OCI-LY7 (cell line): Measurements from ENCODE around the gene AKAP13. TPM values are rescaled to one million over a fixed set of nuclear protein-coding genes. Genes with fewer than 3 reads are reported as not detected.

Experiments
- BruUV-seq: library from RNA; stranded (reverse); fragments of 400-500 nt; replicated peaks from 2 replicates; lab custom pipeline; 2021; lab: Mats Ljungman, UMichigan
- CTCF ChIA-PET: fragments of 300-600 bp; sonication (Branson Sonifier 250); formaldehyde crosslinking; loops from one replicate; lab custom pipeline; 2022; ENCODE audit warnings: antibody characterized with exemption; ENCODE audit not compliant: unreplicated experiment; lab: Charles Lee
- POLR2A ChIA-PET: fragments of 300-600 bp; sonication (Branson Sonifier 250); formaldehyde crosslinking; loops from one replicate; lab custom pipeline; 2022; ENCODE audit warnings: antibody characterized with exemption; lab: Charles Lee
- DNase-seq: peaks from one replicate; pipeline ENCODE4 v3.0.0-alpha.2; 2015; ENCODE audit warnings: low spot score
- H2AFZ ChIP-seq: fragments of 200-600 bp; sonication (generic), shearing (Covaris generic); 2 replicates; pipeline ENCODE4 v1.6.1; 2014; ENCODE audit warnings: mild to moderate bottlenecking, antibody characterized with exemption, low read length, moderate library complexity
- H3K27ac ChIP-seq: fragments of 200-600 bp; sonication (generic); 2 replicates; pipeline ENCODE4 v1.5.1; 2014; ENCODE audit warnings: mixed run types, low read depth, mild to moderate bottlenecking, moderate library complexity, low read length, inconsistent platforms; ENCODE audit not compliant: poor library complexity, severe bottlenecking
- H3K36me3 ChIP-seq: fragments of 200-600 bp; sonication (generic); 2 replicates; pipeline ENCODE4 v1.6.1; 2014; ENCODE audit warnings: mild to moderate bottlenecking, antibody characterized with exemption, low read length, moderate library complexity, mixed read lengths; ENCODE audit not compliant: insufficient read depth
- H3K4me1 ChIP-seq: fragments of 200-600 bp; sonication (generic); 2 replicates; pipeline ENCODE4 v1.5.1; 2014; ENCODE audit warnings: mild to moderate bottlenecking, low read length; ENCODE audit not compliant: insufficient read depth, poor library complexity, severe bottlenecking
- H3K4me2 ChIP-seq: fragments of 200-600 bp; sonication (generic); 2 replicates; pipeline ENCODE4 v1.6.1; 2014; ENCODE audit warnings: mild to moderate bottlenecking, low read length
- H3K4me3 ChIP-seq: fragments of 200-600 bp; sonication (generic); 2 replicates; pipeline ENCODE4 v1.5.1; 2014; ENCODE audit warnings: mild to moderate bottlenecking, low read depth, low read length; ENCODE audit not compliant: poor library complexity, severe bottlenecking
- H3K79me2 ChIP-seq: fragments of 200-600 bp; sonication (generic); 2 replicates; pipeline ENCODE4 v1.6.1; 2016; ENCODE audit warnings: low read depth, mild to moderate bottlenecking, low read length, moderate library complexity, mixed read lengths; ENCODE audit not compliant: insufficient read depth
- H3K9me2 ChIP-seq: fragments of 200-600 bp; sonication (generic); 2 replicates; pipeline ENCODE4 v1.6.1; 2016; ENCODE audit warnings: mild to moderate bottlenecking, low read length, mixed read lengths; ENCODE audit not compliant: insufficient read depth
- H3K9me3 ChIP-seq: fragments of 200-600 bp; sonication (generic); 2 replicates; pipeline ENCODE4 v1.6.1; 2014; ENCODE audit warnings: mild to moderate bottlenecking, mixed run types, low read length, mixed read lengths
- H4K20me1 ChIP-seq: fragments of 200-600 bp; sonication (generic); 2 replicates; pipeline ENCODE4 v1.6.1; 2014; ENCODE audit warnings: mild to moderate bottlenecking, antibody characterized with exemption, low read length, moderate library complexity, mixed read lengths; ENCODE audit not compliant: insufficient read depth
- EZH2phosphoT487 ChIP-seq: fragments of 200-600 bp; sonication (generic); IDR thresholded peaks from 2 replicates; pipeline ENCODE4 v1.6.1; 2018; ENCODE audit warnings: low read depth, borderline replicate concordance, mild to moderate bottlenecking, mixed run types, antibody characterized with exemption, low read length, moderate library complexity, mixed read lengths
- intact Hi-C: fragments of 100-400 bp; cut with micrococcal nuclease; formaldehyde crosslinking; loops from one replicate; pipeline ENCODE4 v1.10.0; 2022; ENCODE audit not compliant: unreplicated experiment
- total RNA-seq, 2 experiments: library from RNA; depleted of rRNA in 1 of 2; stranded (reverse); fragments of >200 nt in 1 of 2; shearing (Covaris generic) in 1 of 2; gene quantifications; 2 replicates each; pipeline ENCODE4 v1.2.3, GENCODE V29; 2014 to 2022
- TF ChIP-seq, protein P1 (sequence below): fragments of 200-600 bp; sonication (generic); conservative IDR thresholded peaks from 2 replicates; pipeline ENCODE4 v1.5.1; 2014; ENCODE audit warnings: mild to moderate bottlenecking, antibody characterized with exemption, low read length, moderate library complexity, mixed read lengths

AKAP13 gene
- total RNA-seq, 2 experiments from 2014 or later, result 140 to 250 TPM

DNA sequence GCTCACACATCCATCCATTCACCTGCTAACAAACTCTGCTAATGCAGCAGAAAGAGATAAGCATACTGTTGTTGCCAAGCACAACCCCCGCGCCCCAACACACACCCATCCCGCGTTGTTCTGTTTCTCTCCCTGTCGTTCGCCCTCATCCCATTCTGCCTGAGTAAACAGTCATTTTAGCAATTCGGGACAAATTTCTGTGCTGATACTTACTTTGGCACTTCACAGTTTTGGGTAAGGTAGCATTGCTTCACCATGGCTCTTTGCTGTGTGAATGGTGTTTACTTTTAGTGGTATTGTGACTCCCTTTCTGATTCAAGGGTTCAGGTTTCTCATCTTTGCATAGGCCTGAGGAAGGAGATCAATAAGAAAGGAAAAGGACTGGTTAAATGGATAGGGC, 149.7 kb downstream of the AKAP13 start:
- BruUV-seq, result no TSS peak
- Histone ChIP-seq H3K27ac (no peak overlapping the region), H3K4me1 (peaks cover 44% of the 10 kb centered on the region), H2AFZ (no peak overlapping the region), H4K20me1 (peaks cover 1% of the 10 kb centered on the region; the same call in 1 of the 2 replicates), H3K9me3 (no peaks in the 10 kb centered on the region), H3K36me3 (peaks cover 88% of the 10 kb centered on the region), H3K79me2 (peaks cover 23% of the 10 kb centered on the region; the same call in 1 of the 2 replicates), H3K4me3 (no peak overlapping the region), H3K9me2 (no peaks in the 10 kb centered on the region), H3K4me2 (no peak overlapping the region)
- TF ChIP-seq, protein P1, sequence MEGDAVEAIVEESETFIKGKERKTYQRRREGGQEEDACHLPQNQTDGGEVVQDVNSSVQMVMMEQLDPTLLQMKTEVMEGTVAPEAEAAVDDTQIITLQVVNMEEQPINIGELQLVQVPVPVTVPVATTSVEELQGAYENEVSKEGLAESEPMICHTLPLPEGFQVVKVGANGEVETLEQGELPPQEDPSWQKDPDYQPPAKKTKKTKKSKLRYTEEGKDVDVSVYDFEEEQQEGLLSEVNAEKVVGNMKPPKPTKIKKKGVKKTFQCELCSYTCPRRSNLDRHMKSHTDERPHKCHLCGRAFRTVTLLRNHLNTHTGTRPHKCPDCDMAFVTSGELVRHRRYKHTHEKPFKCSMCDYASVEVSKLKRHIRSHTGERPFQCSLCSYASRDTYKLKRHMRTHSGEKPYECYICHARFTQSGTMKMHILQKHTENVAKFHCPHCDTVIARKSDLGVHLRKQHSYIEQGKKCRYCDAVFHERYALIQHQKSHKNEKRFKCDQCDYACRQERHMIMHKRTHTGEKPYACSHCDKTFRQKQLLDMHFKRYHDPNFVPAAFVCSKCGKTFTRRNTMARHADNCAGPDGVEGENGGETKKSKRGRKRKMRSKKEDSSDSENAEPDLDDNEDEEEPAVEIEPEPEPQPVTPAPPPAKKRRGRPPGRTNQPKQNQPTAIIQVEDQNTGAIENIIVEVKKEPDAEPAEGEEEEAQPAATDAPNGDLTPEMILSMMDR, result no peak
- no peak for TF ChIP-seq EZH2phosphoT487
- intact Hi-C loops, result no loop called here
- DNase-seq, result no peak
- ChIA-PET POLR2A (no interaction called here), CTCF (no interaction called here)

DNA sequence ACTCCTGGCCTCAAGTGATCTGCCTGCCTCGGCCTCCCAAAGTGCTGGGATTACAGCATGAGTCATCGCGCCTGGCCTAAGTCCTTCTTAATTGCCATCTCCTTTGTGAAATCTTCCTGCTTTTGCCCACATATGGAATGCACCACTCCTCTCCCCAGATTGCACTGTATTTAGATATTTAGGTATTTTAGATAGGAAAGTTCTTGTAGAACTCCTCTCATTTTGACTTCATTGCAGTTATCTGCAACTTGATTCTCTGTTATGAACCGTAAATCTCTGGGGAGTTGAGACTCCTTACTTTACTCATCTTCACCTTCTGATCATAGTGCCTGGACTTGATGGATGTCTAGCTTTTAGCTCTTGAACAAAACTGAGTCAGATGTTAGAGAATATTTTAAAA, 150.7 kb downstream of the AKAP13 start:
- peaks cover 86% of the 10 kb centered on the region for H3K36me3 ChIP-seq
- TF ChIP-seq, protein P1, result no peak
- no peak for TF ChIP-seq EZH2phosphoT487
- intact Hi-C loops, result no loop called here
- no peak for DNase-seq
- no peak overlapping the region for H3K27ac ChIP-seq
- CTCF ChIA-PET, result no interaction called here
- peaks cover 44% of the 10 kb centered on the region for H3K4me1 ChIP-seq
- no peak overlapping the region for H3K4me3 ChIP-seq
- H3K4me2 ChIP-seq, result no peak overlapping the region
- H3K9me3 ChIP-seq, result no peaks in the 10 kb centered on the region
- H2AFZ ChIP-seq, result no peak overlapping the region
- peaks cover 21% of the 10 kb centered on the region; the same call in 1 of the 2 replicates for H3K79me2 ChIP-seq
- POLR2A ChIA-PET, result no interaction called here
- H4K20me1 ChIP-seq, result peaks cover 7% of the 10 kb centered on the region; the same call in 1 of the 2 replicates
- BruUV-seq, result no TSS peak
- no peaks in the 10 kb centered on the region for H3K9me2 ChIP-seq

DNA sequence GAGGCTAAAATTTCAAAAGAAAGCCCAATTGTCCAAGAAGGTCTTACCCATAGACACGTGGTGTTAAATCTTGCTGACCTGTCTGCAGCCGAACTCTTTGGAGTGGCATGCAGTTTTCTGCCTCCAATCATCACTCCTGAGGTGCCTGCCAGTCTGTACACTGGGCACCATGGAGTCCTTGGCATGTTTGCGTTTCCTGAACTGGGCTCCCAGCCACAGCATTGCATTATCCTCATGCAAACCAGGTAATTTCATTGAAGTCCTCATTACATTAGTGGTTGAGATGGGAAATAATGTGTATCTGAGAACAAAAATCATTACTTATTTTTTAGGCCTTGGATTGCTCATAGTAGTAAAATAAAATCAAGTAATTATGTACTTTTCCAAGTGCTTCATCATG, 152.3 kb downstream of the AKAP13 start:
- Histone ChIP-seq H2AFZ (no peak overlapping the region), H3K4me1 (peaks cover 45% of the 10 kb centered on the region), H3K36me3 (peaks cover 86% of the 10 kb centered on the region), H3K4me3 (no peak overlapping the region), H3K27ac (no peak overlapping the region), H3K4me2 (no peak overlapping the region), H3K79me2 (peaks cover 26% of the 10 kb centered on the region; the same call in 1 of the 2 replicates), H4K20me1 (peaks cover 15% of the 10 kb centered on the region; the same call in 1 of the 2 replicates), H3K9me3 (no peaks in the 10 kb centered on the region), H3K9me2 (no peaks in the 10 kb centered on the region)
- intact Hi-C loops, result no loop called here
- POLR2A ChIA-PET, result interaction anchor here (0.9 to 1.0 kb wide), 2 partner anchors 9 to 40 kb away, joined by 3 to 4 read pairs; no protein-coding TSS in a partner anchor
- BruUV-seq, result no TSS peak
- CTCF ChIA-PET, result interaction anchor here (0.8 kb wide), 1 partner anchor 9 kb away, joined by 3 read pairs; no protein-coding TSS in a partner anchor
- no peak for DNase-seq
- no peak for TF ChIP-seq EZH2phosphoT487
- TF ChIP-seq, protein P1, result no peak
